Caki2 (cell line): ENCODE results near the gene FRMPD4. TPM values are rescaled to one million over a fixed set of nuclear protein-coding genes. Genes with fewer than 3 reads are reported as not detected.

Experiments used
- DNase-seq: peaks from one replicate; pipeline ENCODE4 v3.0.0-alpha.2; 2015; ENCODE audit warnings: low read depth
- in situ Hi-C: cut with HindIII; loops from 2 replicates; pipeline ENCODE4 v1.10.0; 2016; ENCODE audit warnings: low sequenced_read_pairs, low pct_unique_long_range_greater_than_20kb, mixed read lengths
- total RNA-seq: library from RNA; depleted of rRNA; stranded (reverse); fragments of >200 nt; shearing (Covaris generic); gene quantifications from 2 replicates; pipeline ENCODE4 v1.2.3, GENCODE V29; 2014; ENCODE audit warnings: low replicate concordance

Gene FRMPD4
- total RNA-seq, 1 experiment from 2014 or later: under 0.01 TPM

- DNase-seq: no peak
- in situ Hi-C loops: no loop called here
Measured at GRCh38 chrX:12648995-12649394, 510.7 kb downstream of the FRMPD4 start.

DNA sequence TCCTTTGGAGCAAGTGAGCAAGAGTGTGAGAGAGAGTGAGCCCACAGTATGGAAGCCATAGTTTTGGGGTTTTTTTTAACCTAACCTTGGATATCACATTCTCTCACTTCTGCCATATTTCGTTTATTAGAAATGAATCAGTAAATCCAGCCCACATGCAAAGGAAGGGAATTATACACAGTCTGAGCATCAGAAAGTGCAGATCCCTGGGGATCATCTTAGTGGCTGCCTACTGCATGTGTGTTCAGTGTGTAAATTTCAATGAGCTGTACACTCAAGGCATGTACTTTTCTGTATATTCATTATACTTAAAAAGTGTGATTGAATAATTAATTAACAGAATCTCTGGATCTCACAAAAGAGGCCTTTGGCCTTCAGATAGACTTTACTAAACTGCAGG is 519.2 kb downstream of the FRMPD4 start:
- no peak for DNase-seq

DNA sequence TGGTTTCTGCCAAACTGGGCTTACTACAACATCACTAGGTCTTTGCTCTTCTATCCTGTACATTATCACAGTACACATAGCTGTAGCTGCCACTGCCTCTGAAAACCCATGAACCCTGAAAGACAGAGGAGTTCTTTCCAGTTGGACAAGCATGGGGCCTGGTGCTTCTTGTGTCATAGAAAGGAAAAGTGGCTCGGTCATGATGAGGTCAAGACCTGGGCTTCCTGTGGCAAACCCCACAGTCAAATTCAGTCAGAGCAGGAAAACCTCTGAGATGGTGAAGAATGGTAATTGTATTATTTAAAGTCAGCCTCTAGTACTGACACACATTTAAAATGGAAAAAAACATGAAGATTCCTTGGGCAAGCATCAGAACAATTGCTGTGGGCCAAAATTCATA is 519.6 kb downstream of the FRMPD4 start:
- in situ Hi-C loops: no loop called here
- DNase-seq: no peak

More for the DNA sequence above, 519.2 kb downstream of the FRMPD4 start:
- in situ Hi-C loops: no loop called here

GRCh38 chrX:12661464-12661863 is 523.2 kb downstream of the FRMPD4 start:
- in situ Hi-C loops: no loop called here
- DNase-seq: no peak

DNA sequence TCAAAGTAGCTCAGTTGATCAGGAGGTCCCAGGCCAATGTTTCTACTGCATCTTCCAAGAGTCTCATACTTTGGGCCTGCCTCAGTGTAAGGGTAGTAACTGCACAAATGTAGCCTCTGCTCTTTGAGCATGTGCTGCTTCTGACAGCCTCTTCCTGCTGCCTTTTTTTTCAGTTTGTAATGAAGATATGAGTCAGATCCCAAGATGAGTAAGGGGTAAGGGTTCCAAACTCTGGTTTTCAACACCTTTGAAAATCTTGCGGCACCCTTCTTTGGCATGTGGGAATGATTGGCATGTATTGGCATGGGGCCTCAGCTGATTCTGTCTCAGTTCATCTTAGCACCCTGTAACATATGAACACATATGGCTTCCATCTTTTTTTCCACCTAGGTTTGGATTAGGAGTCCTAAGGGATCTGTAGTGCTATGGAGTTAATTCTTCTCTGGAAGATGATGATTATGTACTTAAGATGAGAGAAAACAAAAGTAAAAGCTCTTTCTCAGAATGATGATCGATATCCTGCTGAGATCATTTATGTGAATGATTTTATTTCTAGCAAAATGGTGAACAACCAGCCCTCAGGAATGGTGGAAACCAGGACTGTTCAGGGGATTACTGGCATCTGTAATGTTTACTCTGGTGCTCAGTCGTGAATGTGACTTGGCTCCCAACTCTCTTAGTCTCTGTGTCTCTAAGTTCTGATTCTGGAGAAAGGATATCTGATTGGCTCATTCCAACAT is 534.3 kb downstream of the FRMPD4 start:
- in situ Hi-C loops: no loop called here
- DNase-seq: no peak

DNA sequence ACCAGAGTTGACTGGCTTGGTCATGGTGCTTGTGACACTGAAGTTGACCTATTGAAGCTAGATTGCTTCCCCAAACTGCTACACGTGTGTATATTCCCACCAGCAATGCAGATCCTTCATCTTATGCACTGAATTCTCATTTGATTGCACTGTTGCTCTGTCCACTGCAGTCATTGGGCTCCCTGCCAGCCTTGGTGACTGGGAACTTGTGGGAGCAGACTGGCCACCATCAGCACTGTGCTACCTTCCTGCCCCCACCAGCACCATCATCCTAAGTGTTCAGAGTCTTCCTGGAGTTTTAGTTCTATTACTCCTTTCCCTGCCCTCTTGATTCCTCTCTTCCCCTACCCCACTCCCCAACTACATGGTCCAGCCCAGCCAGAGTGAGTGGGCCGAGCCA is 535.2 kb downstream of the FRMPD4 start:
- in situ Hi-C loops: no loop called here

GRCh38 chrX:12679522-12679921 is 541.2 kb downstream of the FRMPD4 start:
- in situ Hi-C loops: no loop called here
- DNase-seq: no peak

More for the DNA sequence above, 535.2 kb downstream of the FRMPD4 start:
- DNase-seq: no peak

- no peak for DNase-seq
- in situ Hi-C loops: no loop called here
Measured at GRCh38 chrX:12681047-12681446, 542.8 kb downstream of the FRMPD4 start.

DNA sequence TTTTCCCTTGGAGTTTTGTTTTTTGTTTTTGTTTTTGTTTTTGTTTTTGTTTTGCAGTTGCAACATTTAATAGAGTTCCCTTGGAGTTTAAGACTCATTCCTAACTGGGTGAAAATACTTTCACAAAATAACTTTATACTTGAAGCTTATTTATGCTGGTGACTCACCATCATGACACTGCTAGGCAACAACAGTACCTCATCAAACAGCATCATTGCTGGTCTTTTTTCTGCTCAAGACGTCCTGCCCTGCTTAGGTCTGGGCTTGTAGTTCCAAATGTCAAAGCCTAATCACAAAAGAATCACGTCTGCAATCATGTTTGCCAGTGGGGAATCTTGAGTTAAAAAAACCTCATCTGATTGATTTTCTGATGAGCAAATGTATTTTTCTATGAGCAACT is 547.3 kb downstream of the FRMPD4 start:
- DNase-seq: no peak
- in situ Hi-C loops: no loop called here

GRCh38 chrX:12686331-12686730 is 548.1 kb downstream of the FRMPD4 start:
- in situ Hi-C loops: no loop called here

DNA sequence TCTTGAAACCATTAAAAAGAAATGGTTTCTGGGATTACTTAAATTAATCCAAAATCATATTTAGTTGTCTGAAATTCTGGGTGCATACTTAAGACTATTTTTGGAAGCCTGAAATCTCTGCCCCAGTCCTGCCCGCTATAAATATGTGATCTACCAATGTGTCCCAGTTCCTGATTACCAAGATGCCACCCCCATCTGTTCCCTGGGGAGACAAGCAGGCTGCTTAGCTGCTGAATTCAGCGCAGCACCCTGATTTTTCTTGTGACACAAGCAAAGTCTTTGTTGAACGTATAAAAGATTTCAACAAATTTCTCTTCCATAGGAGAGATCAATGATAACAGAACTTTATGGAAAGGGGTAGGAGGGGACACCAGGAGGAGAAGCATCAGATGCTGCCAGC is 552.4 kb downstream of the FRMPD4 start:
- no peak for DNase-seq
- in situ Hi-C loops: no loop called here

More at GRCh38 chrX:12686331-12686730, 548.1 kb downstream of the FRMPD4 start:
- DNase-seq: no peak

DNA sequence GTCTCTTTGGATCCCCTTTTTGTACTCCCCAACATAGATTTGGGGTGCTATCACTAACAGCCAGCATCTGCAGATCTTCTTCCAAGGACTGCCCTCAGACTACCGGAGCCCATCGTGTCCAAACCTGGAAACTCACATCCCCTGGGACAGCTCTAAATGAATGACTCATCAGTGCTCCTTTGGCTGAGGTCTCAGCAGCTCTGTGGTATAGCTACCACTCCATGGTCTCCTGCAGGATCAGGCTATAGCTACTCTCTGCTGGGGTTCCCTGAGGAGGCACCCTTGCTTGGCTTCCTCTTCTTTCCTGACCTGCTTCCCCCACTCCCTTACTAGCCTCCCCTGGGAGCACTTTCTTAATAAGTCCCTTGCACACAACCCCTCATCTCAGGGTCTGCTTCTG is 555.5 kb downstream of the FRMPD4 start:
- no peak for DNase-seq
- in situ Hi-C loops: no loop called here

GRCh38 chrX:12700745-12701144 is 562.5 kb downstream of the FRMPD4 start:
- DNase-seq: no peak
- in situ Hi-C loops: no loop called here

DNA sequence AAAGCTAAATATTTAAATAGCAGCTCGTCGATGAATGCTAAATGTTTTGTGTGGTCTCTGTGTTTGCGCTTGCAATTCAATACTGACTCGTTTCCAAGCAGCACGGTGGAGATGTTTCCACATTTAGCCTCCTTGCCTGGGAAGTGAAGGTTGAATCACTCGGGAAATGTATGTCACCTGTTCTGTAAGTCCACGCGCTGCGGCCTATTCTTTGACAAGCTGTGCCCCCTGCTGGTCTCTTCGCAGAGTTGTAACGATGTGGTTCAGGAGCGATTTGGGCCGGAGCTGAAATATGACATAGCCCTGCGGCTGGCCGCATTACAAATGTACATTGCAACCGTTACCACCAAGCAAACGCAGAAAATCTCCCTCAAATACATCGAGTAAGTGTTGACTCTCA is 563.4 kb downstream of the FRMPD4 start:
- peak; percentile 35 for DNase-seq
- in situ Hi-C loops: no loop called here

DNA sequence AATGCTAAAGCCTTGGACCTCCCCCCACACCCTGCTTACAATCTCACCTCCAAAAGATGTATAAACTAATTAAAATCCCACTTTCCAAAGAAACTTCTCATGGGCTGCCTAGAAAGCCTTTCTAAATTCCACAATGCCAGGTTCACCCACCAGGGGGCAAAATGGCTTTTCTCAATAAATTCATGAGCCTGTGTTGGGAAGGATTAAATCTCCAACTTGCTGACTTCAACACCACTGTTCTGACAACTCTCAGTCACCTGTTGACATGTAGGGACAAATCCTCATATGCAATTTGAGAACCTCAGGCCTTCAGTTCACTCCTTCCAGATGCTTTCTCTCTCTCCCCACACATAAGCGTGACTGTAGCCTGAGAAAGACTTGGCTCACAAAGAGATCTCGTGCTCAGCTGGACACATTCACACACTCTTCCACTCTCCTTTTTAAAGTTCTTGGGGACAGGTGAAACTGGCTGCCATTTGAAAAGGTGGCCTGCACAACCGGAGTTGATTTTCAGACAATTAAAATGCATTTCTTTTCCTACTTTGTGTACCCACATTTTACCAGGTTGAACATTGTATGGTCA is 564.3 kb downstream of the FRMPD4 start:
- in situ Hi-C loops: no loop called here
- no peak for DNase-seq

DNA sequence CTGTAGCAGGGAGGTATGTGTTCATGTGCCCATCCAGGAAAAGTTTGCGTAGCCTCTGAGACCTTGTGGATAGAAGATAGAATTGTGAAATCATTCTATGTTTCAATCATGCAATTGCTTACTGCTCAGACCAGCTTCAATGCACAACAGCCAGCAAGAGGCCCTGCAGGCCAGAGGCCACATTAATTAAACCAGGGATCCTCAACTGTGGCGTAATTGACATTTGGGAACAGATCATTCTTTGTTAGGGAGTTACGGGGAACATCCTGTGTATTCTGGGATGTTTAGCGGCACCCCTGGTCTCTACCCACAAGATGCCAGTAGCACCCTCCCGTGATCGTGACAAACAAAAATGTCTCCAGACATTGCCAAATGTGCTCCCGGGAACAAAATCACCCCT is 566.4 kb downstream of the FRMPD4 start:
- in situ Hi-C loops: no loop called here
- no peak for DNase-seq

DNA sequence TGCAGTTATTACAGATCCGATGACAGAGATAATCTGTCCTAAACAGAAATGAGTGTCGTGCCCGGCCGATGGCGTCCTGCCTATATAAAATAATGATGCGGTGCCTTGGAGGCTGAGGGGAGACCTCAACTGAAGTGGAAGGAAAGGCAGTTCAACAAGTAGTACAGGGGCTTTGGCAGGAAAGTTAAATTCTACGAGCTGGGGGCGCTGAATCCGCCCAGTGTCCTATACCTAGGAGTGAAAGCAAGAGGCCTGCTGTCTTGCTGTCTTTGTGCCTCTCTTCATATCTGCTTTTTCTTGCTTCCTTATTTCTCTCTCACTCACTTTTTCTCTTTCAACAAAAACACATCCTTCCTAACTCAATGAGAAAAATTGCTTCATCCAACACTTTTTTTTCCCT is 570.8 kb downstream of the FRMPD4 start:
- in situ Hi-C loops: no loop called here
- no peak for DNase-seq

DNA sequence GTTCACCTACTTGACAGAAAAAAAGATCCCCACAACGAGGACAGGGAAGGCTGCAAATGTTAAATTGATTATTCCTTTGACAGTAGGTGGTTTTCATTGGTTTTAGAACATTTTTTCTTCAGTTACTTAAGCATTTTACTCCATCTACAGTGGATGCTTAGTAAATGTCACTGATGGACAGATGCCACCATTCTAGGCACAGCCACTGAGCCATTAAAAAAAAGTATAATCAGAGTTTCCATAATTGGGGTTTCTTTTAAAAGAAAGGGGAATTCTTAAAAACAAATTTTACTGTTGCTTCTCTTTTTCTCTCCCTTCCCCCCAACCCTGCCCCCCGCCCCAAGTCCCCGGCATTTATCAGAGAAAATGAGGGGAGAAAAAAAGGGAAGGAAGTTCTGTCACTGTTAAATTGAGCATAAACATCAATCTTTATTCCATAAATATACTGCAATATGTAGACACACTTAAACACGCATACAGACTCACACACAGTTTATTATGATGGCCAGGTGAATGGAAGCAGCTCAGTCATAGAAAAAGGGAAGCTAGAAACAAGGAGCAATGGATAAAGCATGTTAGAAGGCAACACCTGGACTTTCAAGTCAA is 573.3 kb downstream of the FRMPD4 start:
- DNase-seq: no peak
- in situ Hi-C loops: no loop called here

- in situ Hi-C loops: no loop called here
Measured at GRCh38 chrX:12716574-12716973, 578.3 kb downstream of the FRMPD4 start.

GRCh38 chrX:12719837-12720236 is 581.6 kb downstream of the FRMPD4 start:
- in situ Hi-C loops: no loop called here
- no peak for DNase-seq

More at GRCh38 chrX:12716574-12716973, 578.3 kb downstream of the FRMPD4 start:
- no peak for DNase-seq
